Activated T-cell treated with anti-CD3 and anti-CD28 coated beads, Interleukin-2, amount 50 U/mL, for 1 hour (primary cell): ENCODE data around the gene CNTFR.

Experiments used
- DNase-seq: peaks from one replicate; pipeline ENCODE4 v3.0.0-alpha.2; 2020

The CNTFR gene

GRCh38 chr9:34502891-34503290, 86.6 kb downstream of the CNTFR start:
- DNase-seq, result no peak

GRCh38 chr9:34502471-34502870, 87.1 kb downstream of the CNTFR start:
- DNase-seq, result no peak

- no peak for DNase-seq
Measured at GRCh38 chr9:34501889-34502425, 87.6 kb downstream of the CNTFR start.
